Adrenal gland (tissue), 5 donors: ENCODE results near the gene MYO9A.

Experiments used
- POLR2A ChIP-seq, 2 donors: fragments of 450-650 bp; IDR thresholded peaks; one replicate each; pipeline ENCODE4 v1.6.1; 2017; ENCODE audit warnings: antibody characterized with exemption in 2 of 2, mild to moderate bottlenecking in 2 of 2, moderate library complexity in 1 of 2
- TF ChIP-seq, protein P1 (sequence below), 6 experiments: fragments of 450-650 bp in 4 of 6; fragments of 200-600 bp in 2 of 6; sonication (generic) in 1 of 6; IDR thresholded peaks; 1 replicate in 5 of 6; 2 replicates in 1 of 6; pipeline versions ENCODE4 v1.5.1 to v1.8.0; 2016 to 2021; ENCODE audit warnings: antibody characterized with exemption in 6 of 6, mild to moderate bottlenecking in 2 of 6, moderate library complexity in 1 of 6
- donor health status: DM: no; HTN: no; CAD: no.

DNA sequence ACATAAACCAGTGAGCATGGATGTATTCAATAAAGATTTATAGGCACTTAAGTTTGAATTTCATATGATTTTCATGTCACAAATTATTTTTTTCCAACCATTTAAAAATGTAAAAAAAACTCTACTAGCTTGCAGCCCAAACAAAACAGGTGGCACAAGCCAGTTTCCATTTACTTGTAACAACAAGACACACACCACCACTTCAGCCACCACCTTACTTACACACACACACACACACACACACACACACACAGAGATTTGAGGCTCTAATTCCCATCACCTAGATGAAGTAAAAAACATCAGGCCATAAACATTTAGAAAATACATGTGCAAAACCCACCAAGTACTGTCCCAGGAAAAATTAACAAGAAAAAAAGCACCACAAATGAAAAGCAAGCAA is 25.3 kb downstream of the MYO9A start:
- TF ChIP-seq, protein P1, sequence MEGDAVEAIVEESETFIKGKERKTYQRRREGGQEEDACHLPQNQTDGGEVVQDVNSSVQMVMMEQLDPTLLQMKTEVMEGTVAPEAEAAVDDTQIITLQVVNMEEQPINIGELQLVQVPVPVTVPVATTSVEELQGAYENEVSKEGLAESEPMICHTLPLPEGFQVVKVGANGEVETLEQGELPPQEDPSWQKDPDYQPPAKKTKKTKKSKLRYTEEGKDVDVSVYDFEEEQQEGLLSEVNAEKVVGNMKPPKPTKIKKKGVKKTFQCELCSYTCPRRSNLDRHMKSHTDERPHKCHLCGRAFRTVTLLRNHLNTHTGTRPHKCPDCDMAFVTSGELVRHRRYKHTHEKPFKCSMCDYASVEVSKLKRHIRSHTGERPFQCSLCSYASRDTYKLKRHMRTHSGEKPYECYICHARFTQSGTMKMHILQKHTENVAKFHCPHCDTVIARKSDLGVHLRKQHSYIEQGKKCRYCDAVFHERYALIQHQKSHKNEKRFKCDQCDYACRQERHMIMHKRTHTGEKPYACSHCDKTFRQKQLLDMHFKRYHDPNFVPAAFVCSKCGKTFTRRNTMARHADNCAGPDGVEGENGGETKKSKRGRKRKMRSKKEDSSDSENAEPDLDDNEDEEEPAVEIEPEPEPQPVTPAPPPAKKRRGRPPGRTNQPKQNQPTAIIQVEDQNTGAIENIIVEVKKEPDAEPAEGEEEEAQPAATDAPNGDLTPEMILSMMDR (IDR thresholded peaks at IDR 0.05): no peak
- TF ChIP-seq POLR2A (IDR thresholded peaks at IDR 0.05): no peak
